ENCODE results near the gene HDAC4.

DNA sequence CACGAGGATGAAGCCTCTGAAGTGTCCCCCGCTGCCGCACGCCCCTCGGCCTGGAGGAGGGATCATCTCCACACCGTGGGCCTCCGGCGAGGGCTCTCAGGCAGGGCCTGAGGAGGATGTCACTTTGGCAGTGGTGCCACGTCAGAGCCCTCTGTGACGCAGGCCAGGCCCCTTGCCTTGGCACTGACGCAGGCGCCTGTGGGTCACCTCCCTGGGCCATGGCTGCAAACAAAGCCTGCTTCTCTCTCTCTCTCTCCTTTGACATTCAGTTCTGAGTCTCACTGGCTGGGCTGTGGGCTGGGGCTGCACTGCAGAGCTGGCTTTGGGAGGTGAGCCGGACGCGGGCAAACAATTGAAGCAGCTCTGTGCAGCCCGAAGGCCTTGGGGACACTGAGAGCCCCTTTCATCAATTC is 279.2 kb downstream of the HDAC4 start:
- TF ChIP-seq POLR2AphosphoS5 (IDR thresholded peaks at IDR 0.05; ENCODE audit: low read depth, low read length) (no peak), CTCF (IDR thresholded peaks at IDR 0.05) (no peak), TCF7L2 (IDR thresholded peaks at IDR 0.05; ENCODE audit: low read depth, low read length) (no peak)
- TF ChIP-seq, protein P1, sequence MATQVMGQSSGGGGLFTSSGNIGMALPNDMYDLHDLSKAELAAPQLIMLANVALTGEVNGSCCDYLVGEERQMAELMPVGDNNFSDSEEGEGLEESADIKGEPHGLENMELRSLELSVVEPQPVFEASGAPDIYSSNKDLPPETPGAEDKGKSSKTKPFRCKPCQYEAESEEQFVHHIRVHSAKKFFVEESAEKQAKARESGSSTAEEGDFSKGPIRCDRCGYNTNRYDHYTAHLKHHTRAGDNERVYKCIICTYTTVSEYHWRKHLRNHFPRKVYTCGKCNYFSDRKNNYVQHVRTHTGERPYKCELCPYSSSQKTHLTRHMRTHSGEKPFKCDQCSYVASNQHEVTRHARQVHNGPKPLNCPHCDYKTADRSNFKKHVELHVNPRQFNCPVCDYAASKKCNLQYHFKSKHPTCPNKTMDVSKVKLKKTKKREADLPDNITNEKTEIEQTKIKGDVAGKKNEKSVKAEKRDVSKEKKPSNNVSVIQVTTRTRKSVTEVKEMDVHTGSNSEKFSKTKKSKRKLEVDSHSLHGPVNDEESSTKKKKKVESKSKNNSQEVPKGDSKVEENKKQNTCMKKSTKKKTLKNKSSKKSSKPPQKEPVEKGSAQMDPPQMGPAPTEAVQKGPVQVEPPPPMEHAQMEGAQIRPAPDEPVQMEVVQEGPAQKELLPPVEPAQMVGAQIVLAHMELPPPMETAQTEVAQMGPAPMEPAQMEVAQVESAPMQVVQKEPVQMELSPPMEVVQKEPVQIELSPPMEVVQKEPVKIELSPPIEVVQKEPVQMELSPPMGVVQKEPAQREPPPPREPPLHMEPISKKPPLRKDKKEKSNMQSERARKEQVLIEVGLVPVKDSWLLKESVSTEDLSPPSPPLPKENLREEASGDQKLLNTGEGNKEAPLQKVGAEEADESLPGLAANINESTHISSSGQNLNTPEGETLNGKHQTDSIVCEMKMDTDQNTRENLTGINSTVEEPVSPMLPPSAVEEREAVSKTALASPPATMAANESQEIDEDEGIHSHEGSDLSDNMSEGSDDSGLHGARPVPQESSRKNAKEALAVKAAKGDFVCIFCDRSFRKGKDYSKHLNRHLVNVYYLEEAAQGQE (IDR thresholded peaks at IDR 0.05; ENCODE audit: insufficient read depth in 1 of 2, low read depth in 2 of 2, low read length in 1 of 2) = no peak
